Measurements from ENCODE around the gene CSNK2B.

Gene CSNK2B

GRCh38 chr6:31639043-31639442 is 26.8 kb upstream of the CSNK2B start:
- DNase-seq, result no peak

- peak; percentile 29 for DNase-seq
These were observed 26.4 kb upstream of the CSNK2B start for GRCh38 chr6:31639449-31639861.

GRCh38 chr6:31640612-31641011 is 25.3 kb upstream of the CSNK2B start:
- no peak for DNase-seq

DNA sequence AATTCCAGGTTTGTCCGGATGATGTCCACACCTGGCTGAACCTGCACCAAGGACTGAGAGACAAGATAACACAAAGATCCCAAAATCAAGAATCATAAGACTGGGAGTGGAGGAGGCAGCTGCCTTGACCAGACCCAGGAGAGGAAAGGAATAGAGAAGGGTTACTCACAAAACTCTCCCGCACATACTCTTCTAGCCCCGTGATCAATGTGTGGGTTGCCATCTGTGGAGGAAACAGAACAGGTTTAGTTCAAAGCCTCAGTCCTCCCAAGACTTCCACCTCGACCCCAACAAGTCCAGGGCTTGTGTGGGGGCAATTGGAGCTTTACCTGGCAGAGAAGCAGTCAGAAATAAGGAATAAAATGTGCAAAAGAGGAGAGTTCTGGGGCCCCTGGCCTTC is 24.5 kb upstream of the CSNK2B start:
- no peak for DNase-seq

GRCh38 chr6:31642798-31643570 is 22.9 kb upstream of the CSNK2B start:
- no peak for DNase-seq

GRCh38 chr6:31643818-31644454 is 21.9 kb upstream of the CSNK2B start:
- no peak for DNase-seq

DNA sequence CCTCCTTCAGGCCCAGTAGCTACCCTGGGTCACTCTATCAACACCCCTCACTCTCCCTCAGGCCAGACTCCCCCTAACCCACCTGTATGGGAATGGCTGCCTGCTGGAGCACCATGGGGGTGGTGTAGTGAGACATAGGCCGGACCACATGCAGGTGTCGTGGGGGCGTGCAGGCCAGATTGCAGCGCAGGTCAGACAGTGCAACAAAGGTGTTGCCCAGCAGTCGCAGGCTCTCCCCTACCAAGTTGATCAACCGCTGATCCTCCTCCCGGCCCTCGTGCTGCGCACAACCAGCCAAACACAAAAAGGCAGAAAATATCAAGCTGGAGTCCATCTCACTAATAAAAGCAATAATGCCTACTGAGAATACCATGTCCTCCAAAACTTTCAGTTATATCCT is 20.6 kb upstream of the CSNK2B start:
- no peak for DNase-seq

DNA sequence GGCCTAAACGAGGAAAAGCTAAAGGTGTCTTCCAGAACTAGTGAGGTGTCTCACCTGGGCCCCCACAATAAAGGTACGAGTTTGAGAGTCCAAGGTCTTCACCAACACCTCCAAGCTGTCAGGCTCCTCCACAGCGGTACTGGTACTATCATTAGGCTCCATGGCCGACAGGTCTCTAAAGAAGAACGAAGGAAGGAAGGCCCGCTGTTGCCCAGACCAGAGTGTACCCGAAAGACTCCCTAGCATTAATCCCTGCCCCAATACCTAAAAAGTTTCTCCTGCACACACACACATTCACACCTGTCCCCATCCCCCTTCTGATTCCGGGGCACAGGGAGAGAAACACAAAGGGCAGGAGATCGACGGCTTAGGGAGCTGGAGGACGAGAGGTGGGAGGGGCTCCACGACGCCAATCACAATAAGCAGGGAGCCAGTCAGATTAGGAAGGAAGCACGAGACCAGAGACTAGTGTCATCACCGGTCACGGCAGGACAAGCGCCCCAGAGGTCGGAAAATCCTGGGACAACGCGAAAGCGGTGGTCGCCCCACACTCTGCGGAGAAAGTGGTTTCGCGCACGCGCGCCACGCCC is 14.2 kb upstream of the CSNK2B start:
- DNase-seq, result peak; percentile 75

- DNase-seq, result peak; percentile 90
These were observed 12.8 kb upstream of the CSNK2B start for GRCh38 chr6:31652925-31653724.

DNA sequence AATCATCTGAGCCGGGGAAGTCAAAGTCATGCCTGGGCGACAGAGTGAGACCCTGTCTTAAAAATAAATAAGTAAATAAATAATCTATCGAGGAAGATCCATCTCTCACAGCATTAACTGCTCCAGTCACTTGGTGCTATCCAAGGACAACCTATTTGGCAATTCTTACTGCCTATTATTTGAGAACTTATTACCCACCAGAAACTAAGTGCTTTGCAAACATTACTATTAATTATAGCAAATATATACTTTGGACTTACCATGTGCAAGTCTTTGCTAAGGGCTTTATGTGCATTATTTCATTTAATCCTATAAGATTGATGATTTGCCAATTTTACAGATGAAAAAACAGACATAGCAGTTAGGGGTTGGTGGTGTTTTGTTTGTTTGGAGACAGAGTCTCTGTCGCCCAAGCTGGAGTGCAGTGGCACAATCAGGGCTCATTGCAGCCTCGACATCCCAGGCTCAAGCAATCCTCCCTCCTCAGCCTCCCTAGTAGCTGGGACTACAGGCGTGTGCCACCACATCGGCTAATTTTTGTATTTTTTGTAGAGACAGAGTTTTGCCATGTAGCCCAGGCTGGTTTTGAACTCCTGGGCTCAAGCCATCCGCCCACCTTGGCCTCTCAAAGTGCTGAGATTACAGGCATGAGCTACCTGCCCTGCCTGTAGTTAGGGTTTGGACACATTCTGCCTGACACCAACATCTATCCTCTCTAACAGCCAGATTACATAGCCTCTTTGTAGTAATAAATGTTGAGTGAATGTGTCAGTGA is 11.1 kb upstream of the CSNK2B start:
- DNase-seq, result no peak

DNA sequence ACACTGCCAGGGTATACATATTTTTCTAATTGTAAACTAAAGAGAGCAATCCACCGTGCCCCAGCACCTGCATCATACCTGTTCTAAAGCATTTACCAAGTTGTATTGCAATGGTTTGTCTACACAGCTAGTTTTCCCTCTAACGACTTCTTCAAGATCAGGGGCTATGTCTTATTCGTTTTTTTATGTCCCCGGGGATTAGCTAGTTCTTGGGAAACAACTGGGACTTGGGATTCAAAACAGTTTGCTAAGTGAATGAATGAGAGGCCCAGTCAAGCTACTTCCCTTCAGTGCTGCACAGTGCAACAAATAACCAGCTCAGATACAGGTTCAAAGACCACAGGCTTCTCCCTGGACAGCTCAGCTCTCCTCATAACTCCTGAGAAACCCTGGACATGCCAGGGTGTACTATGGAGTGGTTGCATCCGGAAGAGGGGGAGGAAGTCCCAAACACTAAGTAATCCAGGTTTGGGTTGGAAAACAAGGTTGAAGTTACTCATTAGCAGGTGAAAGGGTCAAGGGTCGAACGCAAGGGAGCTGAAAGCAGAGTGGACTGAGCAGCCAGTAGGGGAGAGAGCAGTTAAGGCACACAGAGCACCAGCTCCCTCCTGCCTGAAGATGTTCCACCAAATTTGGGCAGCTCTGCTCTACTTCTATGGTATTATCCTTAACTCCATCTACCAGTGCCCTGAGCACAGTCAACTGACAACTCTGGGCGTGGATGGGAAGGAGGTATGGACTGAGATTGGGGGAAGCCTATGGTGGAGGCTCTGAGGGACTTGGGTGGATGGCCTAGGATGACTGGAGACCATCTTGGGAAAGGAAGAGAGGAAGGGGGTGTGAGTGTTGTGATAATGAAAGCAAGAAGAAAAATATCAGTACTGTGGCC is 10.3 kb upstream of the CSNK2B start, which contains the start of gene APOM:
Gene APOM (plus strand): TSS at position 546 of the 889 bp plus-strand sequence. CDS start 73 bp downstream, at position 619.
- DNase-seq, result no peak

DNA sequence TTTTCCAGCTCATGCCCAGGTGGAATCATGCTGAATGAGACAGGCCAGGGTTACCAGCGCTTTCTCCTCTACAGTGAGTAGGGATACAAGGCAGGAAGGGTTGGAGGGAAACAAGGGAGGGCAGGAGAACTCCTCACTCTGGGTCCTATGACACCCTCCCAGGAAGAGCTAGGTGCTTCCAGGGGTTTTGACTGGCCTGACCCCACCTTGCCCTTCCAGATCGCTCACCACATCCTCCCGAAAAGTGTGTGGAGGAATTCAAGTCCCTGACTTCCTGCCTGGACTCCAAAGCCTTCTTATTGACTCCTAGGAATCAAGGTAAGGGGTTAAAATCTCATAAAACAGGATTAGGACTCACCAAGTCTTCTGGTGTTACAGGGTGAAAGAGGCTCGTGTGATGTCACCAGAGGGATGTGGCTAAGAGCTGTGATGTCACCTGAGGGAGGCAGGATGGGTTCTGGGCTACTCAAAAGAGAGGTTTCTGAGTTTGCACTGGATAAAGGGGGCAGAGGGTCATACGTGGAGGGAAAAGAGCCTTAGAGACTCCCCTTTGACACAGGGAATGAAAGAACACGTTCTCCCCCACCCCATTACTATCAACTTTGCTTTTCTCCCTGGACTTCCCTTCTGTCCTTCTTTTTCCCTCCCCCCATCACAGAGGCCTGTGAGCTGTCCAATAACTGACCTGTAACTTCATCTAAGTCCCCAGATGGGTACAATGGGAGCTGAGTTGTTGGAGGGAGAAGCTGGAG is 8.3 kb upstream of the CSNK2B start:
- peak; percentile 45 for DNase-seq

DNA sequence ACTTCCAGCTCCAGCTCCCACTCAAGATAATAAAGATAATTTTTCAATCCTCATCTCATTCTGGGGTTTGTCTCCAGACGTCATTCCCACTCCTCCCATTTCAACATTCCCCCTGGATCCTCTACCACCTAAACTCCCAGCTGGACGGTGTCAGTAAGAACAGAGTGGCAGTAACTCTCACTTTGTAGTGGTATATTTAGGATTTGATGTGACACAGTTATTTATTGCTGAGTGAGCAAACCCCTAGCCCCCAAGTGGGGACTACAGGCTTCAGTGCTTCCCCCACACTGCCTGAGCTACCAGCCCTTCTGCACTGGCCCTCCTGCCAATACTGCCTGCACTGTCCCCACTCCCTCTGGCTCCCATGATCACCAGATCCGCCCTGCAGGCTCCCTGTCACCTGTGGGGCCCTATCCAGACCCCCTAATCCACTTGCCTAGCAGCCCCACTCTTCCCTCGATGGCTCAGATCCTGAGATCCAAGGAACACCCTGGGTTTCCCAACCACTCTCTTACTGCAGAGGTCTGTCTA is 7.7 kb upstream of the CSNK2B start:
- no peak for DNase-seq

DNA sequence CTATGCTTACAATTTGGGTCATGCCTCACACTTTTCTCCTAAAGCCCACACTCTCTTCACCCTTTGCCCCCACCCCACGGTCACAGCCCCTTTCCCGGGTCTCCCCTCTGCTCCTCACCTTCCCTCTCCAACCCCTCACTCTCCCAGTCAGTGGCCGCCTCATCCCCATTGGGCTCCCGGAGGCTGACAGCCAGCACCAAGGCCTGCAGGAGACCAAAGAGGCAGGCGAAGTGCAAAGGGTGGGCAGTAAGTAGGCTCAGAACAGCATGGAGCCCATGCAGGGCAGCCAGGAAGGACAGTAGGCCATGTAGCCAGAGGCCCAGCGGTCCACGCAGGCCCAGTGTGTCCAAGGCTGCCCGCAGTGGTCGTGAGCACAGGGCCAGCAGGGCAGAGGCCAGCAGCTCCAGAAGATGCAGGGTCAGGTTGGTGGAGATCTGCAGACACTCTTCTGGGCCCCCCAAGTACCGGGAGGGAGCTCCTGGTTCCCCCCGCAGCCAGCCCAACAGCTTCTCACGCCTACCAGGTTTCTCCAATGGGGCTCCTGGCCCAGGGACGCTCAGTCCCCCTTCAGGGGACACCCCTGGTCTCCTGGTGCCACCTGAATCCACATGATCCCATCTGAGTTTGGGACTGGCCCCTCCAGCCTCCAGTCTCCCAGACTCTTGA is 6.8 kb upstream of the CSNK2B start:
- no peak for DNase-seq

DNA sequence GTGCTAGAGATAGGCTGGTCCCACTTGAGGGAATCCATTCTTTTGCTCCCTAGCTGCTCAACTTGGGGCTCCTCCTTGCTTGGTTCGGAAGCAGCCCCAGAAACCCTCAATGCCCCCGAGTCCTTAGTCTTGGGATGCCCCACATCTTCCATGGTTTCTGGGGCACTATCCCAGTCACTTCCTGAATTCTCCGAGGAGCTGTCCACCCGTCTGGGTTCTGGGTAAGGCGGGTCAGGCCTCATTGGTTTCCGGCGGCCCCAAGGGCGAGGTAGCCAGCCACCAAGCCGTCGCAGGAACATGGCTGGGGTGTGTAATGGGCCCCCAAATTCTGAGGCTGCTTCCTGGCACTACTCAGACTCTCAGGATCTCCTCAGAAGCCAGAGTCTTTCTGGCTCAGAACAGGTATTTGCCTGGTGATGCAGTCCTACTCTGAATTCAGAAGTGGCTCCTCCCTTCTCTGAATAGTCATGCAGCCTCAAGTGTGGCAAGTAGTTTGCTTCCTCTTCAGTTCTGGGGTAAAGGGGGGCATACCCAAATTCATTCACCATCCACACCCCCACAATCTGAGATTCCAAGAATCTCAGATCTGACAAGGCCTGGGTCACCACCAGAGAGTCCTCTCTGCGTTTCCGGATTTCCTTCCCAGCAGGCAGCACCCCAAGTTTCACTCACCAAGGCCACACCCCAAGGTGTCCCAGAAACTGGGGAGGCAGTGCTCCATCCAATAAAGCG is 6.1 kb upstream of the CSNK2B start:
- DNase-seq, result peak; percentile 48

DNA sequence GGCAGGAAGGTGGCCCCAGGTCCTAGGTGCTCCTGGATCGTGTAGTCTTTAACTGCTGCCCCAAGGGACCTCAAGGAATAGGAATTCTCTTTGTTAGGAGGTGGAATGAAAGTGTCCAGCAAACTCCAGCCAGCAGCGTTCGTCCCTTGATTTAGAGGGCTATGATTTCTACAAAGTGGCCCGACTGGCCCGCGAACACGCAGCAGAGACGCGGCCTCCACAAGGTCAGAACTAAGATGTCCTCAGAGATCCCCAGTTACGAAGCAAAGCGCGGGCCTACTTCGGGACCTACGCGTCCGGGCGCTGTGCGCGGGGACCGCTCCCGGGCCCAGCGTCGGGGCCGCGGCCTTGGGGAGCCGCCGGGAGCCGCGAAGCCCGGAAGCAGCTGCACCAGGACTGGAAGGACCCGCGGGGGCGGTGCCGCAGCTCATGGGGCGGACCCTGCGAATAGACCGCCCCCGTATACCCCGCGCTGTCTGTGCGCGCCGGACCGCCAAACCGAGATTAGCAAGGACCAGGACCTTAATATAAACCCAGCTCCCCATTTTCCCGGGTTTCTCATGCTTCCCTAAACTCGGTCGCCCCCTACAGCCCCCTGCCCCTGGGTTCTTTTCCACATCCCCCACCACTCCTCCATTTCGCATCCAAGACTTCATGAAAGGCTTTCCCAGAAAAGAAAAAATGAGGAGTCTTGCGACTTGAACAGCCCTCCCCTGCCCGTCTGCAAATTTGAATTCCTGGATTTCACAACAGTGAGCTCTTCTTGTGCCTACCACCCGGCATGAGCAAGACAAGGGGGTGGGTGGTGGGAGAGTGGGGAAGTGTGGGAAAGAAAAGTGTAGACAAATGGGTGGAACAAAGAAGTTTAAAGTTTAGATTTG is 5.3 kb upstream of the CSNK2B start, which contains the start of gene C6orf47:
Gene C6orf47 (minus strand): TSS at position 398 of the 881 bp plus-strand sequence. CDS start 831 bp downstream, outside the sequence.
- DNase-seq, result peak; percentile 87

- no peak for DNase-seq
These were observed 4.4 kb upstream of the CSNK2B start for GRCh38 chr6:31661262-31662123.
